Measurements from ENCODE around the gene SFXN2.
"Not testable (repeated sequence)": the region's sequence is repeated elsewhere in the genome, so short reads cannot be mapped to it uniquely, and the experiment has no call there.

SFXN2 gene

GRCh38 chr10:102714621-102715455, at the start of gene SFXN2:
Gene SFXN2 (plus strand): TSS chr10:102714636. CDS start chr10:102726637, 12,001 bp downstream.
- DNase-seq = no peak

GRCh38 chr10:102665904-102666509, 48.4 kb upstream of the SFXN2 start:
- DNase-seq = no peak

GRCh38 chr10:102667411-102667810, 47.0 kb upstream of the SFXN2 start:
- DNase-seq = not testable (repeated sequence)

GRCh38 chr10:102668326-102669107, 45.9 kb upstream of the SFXN2 start:
- DNase-seq = no peak

- DNase-seq = no peak
Observed at GRCh38 chr10:102669206-102670064, 45.0 kb upstream of the SFXN2 start.

GRCh38 chr10:102670065-102670670, 44.3 kb upstream of the SFXN2 start:
- no peak for DNase-seq

- no peak for DNase-seq
Observed at GRCh38 chr10:102670871-102671434, 43.5 kb upstream of the SFXN2 start.

- no peak for DNase-seq
Observed at GRCh38 chr10:102673236-102673818, 41.1 kb upstream of the SFXN2 start.

- DNase-seq = no peak
Observed at GRCh38 chr10:102673819-102674511, 40.5 kb upstream of the SFXN2 start.

- DNase-seq = no peak
Observed at GRCh38 chr10:102674566-102674965, 39.9 kb upstream of the SFXN2 start.

- no peak for DNase-seq
Observed at GRCh38 chr10:102675011-102675665, 39.3 kb upstream of the SFXN2 start.

- DNase-seq = no peak
Observed at GRCh38 chr10:102675666-102676533, 38.5 kb upstream of the SFXN2 start.

- no peak for DNase-seq
Observed at GRCh38 chr10:102676534-102677315, 37.7 kb upstream of the SFXN2 start.

GRCh38 chr10:102677331-102678067, 36.9 kb upstream of the SFXN2 start:
- no peak for DNase-seq

GRCh38 chr10:102678068-102678400, 36.4 kb upstream of the SFXN2 start:
- no peak for DNase-seq

GRCh38 chr10:102678842-102679289, 35.6 kb upstream of the SFXN2 start:
- DNase-seq = peak; percentile 39 to 53

GRCh38 chr10:102679596-102679995, 34.8 kb upstream of the SFXN2 start:
- DNase-seq = no peak

- no peak for DNase-seq
Observed at GRCh38 chr10:102681696-102682095, 32.7 kb upstream of the SFXN2 start.

Measured in NCI-H1930 (cell line).